H9 (cell line): ENCODE data around the gene ACOX3. TPM values are rescaled to one million over a fixed set of nuclear protein-coding genes. Genes with fewer than 3 reads are reported as not detected.

Experiments
- DNase-seq: peaks from one replicate; pipeline ENCODE4 v3.0.0-alpha.2; 2017
- H2AFZ ChIP-seq: one replicate; pipeline ENCODE4 v1.6.1; 2013; ENCODE audit warnings: mild to moderate bottlenecking, low read length, control low read depth, moderate library complexity
- H2AK5ac ChIP-seq: 2 replicates; pipeline ENCODE4 v1.6.1; 2013; ENCODE audit warnings: low read length, control low read depth, mixed read lengths; ENCODE audit not compliant: insufficient read length
- H2BK120ac ChIP-seq: one replicate; pipeline ENCODE4 v1.6.1; 2013; ENCODE audit warnings: low read depth, mild to moderate bottlenecking, low read length, control low read depth, inconsistent platforms; ENCODE audit not compliant: poor library complexity, severe bottlenecking
- H2BK12ac ChIP-seq: 2 replicates; pipeline ENCODE4 v1.6.1; 2013; ENCODE audit warnings: low read length, control low read depth, mixed read lengths, low read depth; ENCODE audit not compliant: insufficient read length
- H2BK15ac ChIP-seq: 2 replicates; pipeline ENCODE4 v1.6.1; 2013; ENCODE audit warnings: low read depth, low read length, control low read depth
- H2BK20ac ChIP-seq: one replicate; pipeline ENCODE4 v1.6.1; 2013; ENCODE audit warnings: low read depth, mild to moderate bottlenecking, low read length, control low read depth, inconsistent platforms; ENCODE audit not compliant: poor library complexity, severe bottlenecking
- H2BK5ac ChIP-seq: 2 replicates; pipeline ENCODE4 v1.6.1; 2013; ENCODE audit warnings: low read length, control low read depth, mixed read lengths; ENCODE audit not compliant: insufficient read length
- H3K14ac ChIP-seq: 2 replicates; pipeline ENCODE4 v1.6.1; 2013; ENCODE audit warnings: low read length, control low read depth; ENCODE audit not compliant: insufficient read depth
- H3K18ac ChIP-seq: 2 replicates; pipeline ENCODE4 v1.6.1; 2013; ENCODE audit warnings: low read depth, mild to moderate bottlenecking, mixed read lengths, low read length, control low read depth; ENCODE audit not compliant: insufficient read length
- H3K23ac ChIP-seq: 2 replicates; pipeline ENCODE4 v1.6.1; 2013; ENCODE audit warnings: low read length, control low read depth, mixed read lengths, low read depth; ENCODE audit not compliant: insufficient read length
- H3K23me2 ChIP-seq: 2 replicates; pipeline ENCODE4 v1.6.1; 2013; ENCODE audit warnings: low read depth, mild to moderate bottlenecking, mixed read lengths, low read length, control low read depth; ENCODE audit not compliant: insufficient read length, poor library complexity, severe bottlenecking
- H3K27ac ChIP-seq: 2 replicates; pipeline ENCODE4 v1.5.1; 2013; ENCODE audit warnings: low read length, control low read depth, mixed read lengths, low read depth; ENCODE audit not compliant: insufficient read length
- H3K27me3 ChIP-seq: 2 replicates; pipeline ENCODE4 v1.6.1; 2013; ENCODE audit warnings: low read length, control low read depth, inconsistent platforms; ENCODE audit not compliant: insufficient read depth
- H3K4ac ChIP-seq: 2 replicates; pipeline ENCODE4 v1.6.1; 2013; ENCODE audit warnings: low read depth, mild to moderate bottlenecking, control low read depth, inconsistent platforms, low read length, moderate library complexity
- H3K4me1 ChIP-seq: 2 replicates; pipeline ENCODE4 v1.6.1; 2013; ENCODE audit warnings: low read length, control low read depth, inconsistent platforms; ENCODE audit not compliant: insufficient read depth
- H3K4me2 ChIP-seq: 2 replicates; pipeline ENCODE4 v1.6.1; 2013; ENCODE audit warnings: low read length, control low read depth, mixed read lengths; ENCODE audit not compliant: insufficient read length, insufficient read depth
- H3K56ac ChIP-seq: 2 replicates; pipeline ENCODE4 v1.6.1; 2013; ENCODE audit warnings: low read depth, mild to moderate bottlenecking, mixed read lengths, low read length, control low read depth; ENCODE audit not compliant: insufficient read length
- H3K79me1 ChIP-seq: 2 replicates; pipeline ENCODE4 v1.6.1; 2013; ENCODE audit warnings: low read depth, mild to moderate bottlenecking, moderate library complexity, low read length, control low read depth, inconsistent platforms; ENCODE audit not compliant: insufficient read depth, poor library complexity, severe bottlenecking
- H3K79me2 ChIP-seq: 2 replicates; pipeline ENCODE4 v1.6.1; 2013; ENCODE audit warnings: low read length, control low read depth, inconsistent platforms; ENCODE audit not compliant: insufficient read depth
- H3K9ac ChIP-seq: 2 replicates; pipeline ENCODE4 v1.6.1; 2013; ENCODE audit warnings: low read length, control low read depth, mixed read lengths; ENCODE audit not compliant: insufficient read length; ENCODE audit errors: extremely low read depth
- H3K9me3 ChIP-seq: one replicate; pipeline ENCODE4 v1.6.1; 2013; ENCODE audit warnings: low read depth, low read length, inconsistent platforms; ENCODE audit not compliant: control insufficient read depth
- H3T11ph ChIP-seq: one replicate; pipeline ENCODE4 v1.6.1; 2013; ENCODE audit warnings: mild to moderate bottlenecking, low read length, control low read depth, inconsistent platforms
- H4K20me1 ChIP-seq: one replicate; pipeline ENCODE4 v1.6.1; 2013; ENCODE audit not compliant: control insufficient read depth, insufficient read length, insufficient read depth
- H4K5ac ChIP-seq: 2 replicates; pipeline ENCODE4 v1.6.1; 2013; ENCODE audit warnings: low read depth, mild to moderate bottlenecking, mixed read lengths, low read length, control low read depth; ENCODE audit not compliant: insufficient read length
- H4K8ac ChIP-seq: replicated peaks from 2 replicates; pipeline ENCODE4 v1.6.1; 2013; ENCODE audit warnings: low read length, control low read depth, mixed read lengths, low read depth; ENCODE audit not compliant: insufficient read length
- H4K91ac ChIP-seq: 2 replicates; pipeline ENCODE4 v1.6.1; 2013; ENCODE audit warnings: low read depth, mild to moderate bottlenecking, moderate library complexity, mixed read lengths, low read length, control low read depth; ENCODE audit not compliant: insufficient read length
- H3K27ac Mint-ChIP-seq, 3 experiments: 2 replicates in 2 of 3; 3 replicates in 1 of 3; pipeline ENCODE4 v1.8.0; 2020 to 2021; ENCODE audit warnings: mixed read lengths in 3 of 3, mild to moderate bottlenecking in 1 of 3, moderate library complexity in 1 of 3
- H3K27me3 Mint-ChIP-seq: 2 replicates; pipeline ENCODE4 v1.8.0; 2021; ENCODE audit warnings: low read depth, mild to moderate bottlenecking, moderate library complexity, mixed read lengths
- H3K36me3 Mint-ChIP-seq, 3 experiments: 2 replicates in 2 of 3; 3 replicates in 1 of 3; pipeline ENCODE4 v1.8.0; 2020 to 2021; ENCODE audit warnings: low read depth in 3 of 3, mixed read lengths in 3 of 3; ENCODE audit not compliant: insufficient read depth in 1 of 3
- H3K4me1 Mint-ChIP-seq, 2 experiments: 2 replicates each; pipeline ENCODE4 v1.8.0; 2020; ENCODE audit warnings: mixed read lengths in 2 of 2
- H3K4me3 Mint-ChIP-seq, 2 experiments: 2 replicates in 1 of 2; 3 replicates in 1 of 2; pipeline ENCODE4 v1.8.0; 2020 to 2021; ENCODE audit warnings: mild to moderate bottlenecking in 2 of 2, mixed read lengths in 2 of 2, moderate library complexity in 1 of 2
- H3K9me3 Mint-ChIP-seq, 2 experiments: 2 replicates in 1 of 2; 3 replicates in 1 of 2; pipeline ENCODE4 v1.8.0; 2020; ENCODE audit warnings: mild to moderate bottlenecking in 2 of 2, mixed read lengths in 2 of 2, moderate library complexity in 1 of 2
- WGBS: extraction: QIAGEN DNeasy Blood & Tissue Kit; methylation state at CpG from one replicate; pipeline ENCODE4 v1.1.7; 2013; ENCODE audit warnings: missing lambda C conversion rate, low lambda C conversion rate, mixed read lengths; ENCODE audit not compliant: insufficient read length; ENCODE audit errors: extremely low coverage; 5-methylcytosine and 5-hydroxymethylcytosine counted together
- total RNA-seq: library from RNA; stranded (reverse); gene quantifications from 2 replicates; pipeline ENCODE4 v1.2.1, GENCODE V29; 2021
- TF ChIP-seq, protein P1 (sequence below): fragments of 200-600 bp; sonication (generic); conservative IDR thresholded peaks from 3 replicates; pipeline ENCODE4 v1.8.0; 2021; ENCODE audit warnings: antibody characterized with exemption, mild to moderate bottlenecking

Gene ACOX3
- total RNA-seq, 1 experiment from 2014 or later: 13.8 TPM

DNA sequence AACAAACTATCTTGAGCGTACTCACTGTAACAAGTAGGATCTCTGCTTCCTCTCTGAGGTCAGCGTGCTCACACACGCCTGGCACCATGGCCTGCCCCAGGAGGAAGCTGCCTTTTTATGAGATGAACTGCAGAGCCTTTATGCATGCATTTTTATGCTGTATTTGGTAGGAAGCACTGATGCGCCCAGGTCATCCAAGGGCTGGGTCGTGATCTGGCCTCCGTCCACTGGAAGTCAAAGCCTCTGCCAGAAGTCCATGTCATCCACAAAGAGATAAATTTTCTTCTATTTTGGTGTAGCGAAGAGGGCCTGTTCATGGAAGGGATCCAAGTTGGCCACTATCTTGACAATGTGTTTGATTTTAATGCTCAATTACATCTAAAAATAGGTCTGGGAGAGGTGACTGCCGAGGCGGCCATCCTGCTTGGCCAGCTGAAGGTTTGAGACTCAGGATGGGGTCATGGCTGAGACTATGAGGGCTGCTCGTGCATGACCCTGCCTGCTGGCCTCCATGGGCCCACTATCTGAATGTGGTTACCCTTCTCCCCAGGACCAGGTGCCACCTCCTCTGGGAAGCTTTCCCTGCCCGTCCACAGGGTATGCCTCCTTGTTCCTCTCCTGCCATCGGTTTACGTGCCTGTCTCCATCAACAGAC, 120.7 kb downstream of the ACOX3 start:
- TF ChIP-seq, protein P1, sequence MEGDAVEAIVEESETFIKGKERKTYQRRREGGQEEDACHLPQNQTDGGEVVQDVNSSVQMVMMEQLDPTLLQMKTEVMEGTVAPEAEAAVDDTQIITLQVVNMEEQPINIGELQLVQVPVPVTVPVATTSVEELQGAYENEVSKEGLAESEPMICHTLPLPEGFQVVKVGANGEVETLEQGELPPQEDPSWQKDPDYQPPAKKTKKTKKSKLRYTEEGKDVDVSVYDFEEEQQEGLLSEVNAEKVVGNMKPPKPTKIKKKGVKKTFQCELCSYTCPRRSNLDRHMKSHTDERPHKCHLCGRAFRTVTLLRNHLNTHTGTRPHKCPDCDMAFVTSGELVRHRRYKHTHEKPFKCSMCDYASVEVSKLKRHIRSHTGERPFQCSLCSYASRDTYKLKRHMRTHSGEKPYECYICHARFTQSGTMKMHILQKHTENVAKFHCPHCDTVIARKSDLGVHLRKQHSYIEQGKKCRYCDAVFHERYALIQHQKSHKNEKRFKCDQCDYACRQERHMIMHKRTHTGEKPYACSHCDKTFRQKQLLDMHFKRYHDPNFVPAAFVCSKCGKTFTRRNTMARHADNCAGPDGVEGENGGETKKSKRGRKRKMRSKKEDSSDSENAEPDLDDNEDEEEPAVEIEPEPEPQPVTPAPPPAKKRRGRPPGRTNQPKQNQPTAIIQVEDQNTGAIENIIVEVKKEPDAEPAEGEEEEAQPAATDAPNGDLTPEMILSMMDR: no peak
- Mint-ChIP-seq H3K4me3 (no peak overlapping the region), H3K36me3 (no peaks in the 10 kb centered on the region), H3K27me3 (peaks cover 14% of the 10 kb centered on the region), H3K9me3 (peaks cover 0 to 8% of the 10 kb centered on the region in 2 experiments; a peak in 1 of 5 replicates), H3K4me1 (peaks cover 19 to 25% of the 10 kb centered on the region in 2 experiments), H3K27ac (no peak overlapping the region)
- no peaks in the 10 kb centered on the region for H4K20me1 ChIP-seq
- H2BK5ac ChIP-seq: no peak overlapping the region
- H4K91ac ChIP-seq: no peak overlapping the region
- no peak overlapping the region for H2BK12ac ChIP-seq
- no peaks in the 10 kb centered on the region for H3K27me3 ChIP-seq
- no peak overlapping the region for H3K9ac ChIP-seq
- no peaks in the 10 kb centered on the region for H3K9me3 ChIP-seq
- H3K14ac ChIP-seq: no peak overlapping the region
- H3T11ph ChIP-seq: no peak overlapping the region
- no peak overlapping the region for H4K8ac ChIP-seq
- no peak overlapping the region for H3K4ac ChIP-seq
- WGBS: no CpG with 5 or more reads among the region's 13 CpGs
- no peak overlapping the region for H3K27ac ChIP-seq
- H3K79me1 ChIP-seq: no peaks in the 10 kb centered on the region
- no peak overlapping the region for H3K56ac ChIP-seq
- no peaks in the 10 kb centered on the region; the same call in 1 of the 2 replicates for H3K4me1 ChIP-seq
- no peaks in the 10 kb centered on the region for H3K79me2 ChIP-seq
- no peak overlapping the region for H2AFZ ChIP-seq
- H2BK20ac ChIP-seq: no peak overlapping the region
- H3K4me2 ChIP-seq: no peak overlapping the region
- H4K5ac ChIP-seq: no peak overlapping the region
- H3K18ac ChIP-seq: no peak overlapping the region
- no peak overlapping the region for H2BK15ac ChIP-seq
- H3K23me2 ChIP-seq: no peaks in the 10 kb centered on the region
- no peak overlapping the region for H3K23ac ChIP-seq
- H2BK120ac ChIP-seq: no peak overlapping the region
- DNase-seq: no peak
- no peak overlapping the region for H2AK5ac ChIP-seq
